Ectodermal cell (in vitro differentiated cells): ENCODE data around the gene SLC28A2. TPM values are rescaled to one million over a fixed set of nuclear protein-coding genes. Genes with fewer than 3 reads are reported as not detected.

Experiments
- H3K27ac ChIP-seq: 2 replicates; pipeline ENCODE4 v1.7.0; 2013; ENCODE audit warnings: mild to moderate bottlenecking, low read depth, low read length; ENCODE audit not compliant: insufficient read depth, poor library complexity, severe bottlenecking
- H3K27me3 ChIP-seq: 2 replicates; pipeline ENCODE4 v1.7.0; 2013; ENCODE audit warnings: mild to moderate bottlenecking, low read length; ENCODE audit not compliant: insufficient read depth, control insufficient read depth, poor library complexity, severe bottlenecking
- H3K36me3 ChIP-seq: one replicate; pipeline ENCODE4 v1.7.0; 2013; ENCODE audit warnings: low read length; ENCODE audit not compliant: control insufficient read depth, insufficient read depth
- H3K4me1 ChIP-seq: one replicate; pipeline ENCODE4 v1.7.0; 2013; ENCODE audit warnings: low read length; ENCODE audit not compliant: control insufficient read depth, insufficient read depth
- H3K4me3 ChIP-seq: 2 replicates; pipeline ENCODE4 v1.7.0; 2013; ENCODE audit warnings: low read depth, low read length, control low read depth; ENCODE audit not compliant: insufficient read depth
- H3K9me3 ChIP-seq: 2 replicates; pipeline ENCODE4 v1.7.0; 2013; ENCODE audit warnings: mild to moderate bottlenecking, low read length, moderate library complexity; ENCODE audit not compliant: control insufficient read depth
- WGBS, 2 experiments: methylation state at CpG; one replicate each; pipeline ENCODE4 v1.1.7; 2013; ENCODE audit warnings: missing lambda C conversion rate in 2 of 2; 5-methylcytosine and 5-hydroxymethylcytosine counted together
- polyA plus RNA-seq, 4 experiments: library from polyadenylated mRNA; stranded (reverse); fragments of 50-300 nt; gene quantifications; one replicate each; pipeline ENCODE4 v1.2.3, GENCODE V29; 2013

SLC28A2 gene
- polyA plus RNA-seq (2013, experiment 1 of 4), result not detected
- polyA plus RNA-seq (2013, experiment 2 of 4), result 0.09 TPM
- polyA plus RNA-seq (2013, experiment 3 of 4), result not detected
- polyA plus RNA-seq (2013, experiment 4 of 4), result not detected

GRCh38 chr15:45251888-45252287, at the start of gene SLC28A2:
SLC28A2 (plus strand) TSS chr15:45252234; CDS start chr15:45253216, 982 bp downstream.
- no peaks in the 10 kb centered on the region for H3K4me1 ChIP-seq
- H3K9me3 ChIP-seq, result no peaks in the 10 kb centered on the region
- H3K27me3 ChIP-seq, result no peaks in the 10 kb centered on the region
- no peaks in the 10 kb centered on the region for H3K36me3 ChIP-seq
- H3K4me3 ChIP-seq, result no peak within 1 kb of the TSS
- H3K27ac ChIP-seq, result no peak within 1 kb of the TSS
- 86 to 88% methylated on average over 14 to 15 of the region's 15 CpGs for WGBS, 2 experiments

- no peaks in the 10 kb centered on the region for H3K27me3 ChIP-seq
- no peaks in the 10 kb centered on the region for H3K9me3 ChIP-seq
- no peak overlapping the region for H3K4me3 ChIP-seq
- no peaks in the 10 kb centered on the region for H3K4me1 ChIP-seq
- H3K27ac ChIP-seq, result no peak overlapping the region
- WGBS, 2 experiments, result 86 to 93% methylated on average over 3 to 4 of the region's 4 CpGs
- H3K36me3 ChIP-seq, result no peaks in the 10 kb centered on the region
Measured at GRCh38 chr15:45203182-45203581, 48.9 kb upstream of the SLC28A2 start.

GRCh38 chr15:45205192-45205591, 46.8 kb upstream of the SLC28A2 start:
- no peak overlapping the region for H3K27ac ChIP-seq
- no peaks in the 10 kb centered on the region for H3K9me3 ChIP-seq
- no peaks in the 10 kb centered on the region for H3K27me3 ChIP-seq
- no peaks in the 10 kb centered on the region for H3K4me1 ChIP-seq
- H3K36me3 ChIP-seq, result no peaks in the 10 kb centered on the region
- WGBS, 2 experiments, result 2 to 5% methylated on average over 2 of the region's 2 CpGs
- H3K4me3 ChIP-seq, result no peak overlapping the region

- no peaks in the 10 kb centered on the region for H3K4me1 ChIP-seq
- no peaks in the 10 kb centered on the region for H3K9me3 ChIP-seq
- H3K36me3 ChIP-seq, result no peaks in the 10 kb centered on the region
- 93 to 100% methylated on average over 1 of the region's 1 CpG for WGBS, 2 experiments
- no peaks in the 10 kb centered on the region for H3K27me3 ChIP-seq
- H3K27ac ChIP-seq, result no peak overlapping the region
- H3K4me3 ChIP-seq, result no peak overlapping the region
Measured at GRCh38 chr15:45212493-45212892, 39.5 kb upstream of the SLC28A2 start.

- Histone ChIP-seq H3K27ac (no peak overlapping the region), H3K4me1 (peaks cover 7% of the 10 kb centered on the region), H3K27me3 (no peaks in the 10 kb centered on the region), H3K4me3 (no peak overlapping the region), H3K9me3 (no peaks in the 10 kb centered on the region), H3K36me3 (no peaks in the 10 kb centered on the region)
- 94 to 96% methylated on average over 2 of the region's 2 CpGs for WGBS, 2 experiments
Measured at GRCh38 chr15:45221053-45221599, 30.9 kb upstream of the SLC28A2 start.

- H3K4me1 ChIP-seq, result peaks cover 7% of the 10 kb centered on the region
- no peak overlapping the region for H3K27ac ChIP-seq
- 84 to 89% methylated on average over 4 of the region's 4 CpGs for WGBS, 2 experiments
- H3K36me3 ChIP-seq, result no peaks in the 10 kb centered on the region
- no peaks in the 10 kb centered on the region for H3K27me3 ChIP-seq
- H3K9me3 ChIP-seq, result no peaks in the 10 kb centered on the region
- no peak overlapping the region for H3K4me3 ChIP-seq
Measured at GRCh38 chr15:45221967-45222366, 30.1 kb upstream of the SLC28A2 start.

- H3K27me3 ChIP-seq, result no peaks in the 10 kb centered on the region
- H3K9me3 ChIP-seq, result no peaks in the 10 kb centered on the region
- no peaks in the 10 kb centered on the region for H3K36me3 ChIP-seq
- WGBS, 2 experiments, result 54 to 55% methylated on average over 5 of the region's 5 CpGs
- peaks cover 7% of the 10 kb centered on the region for H3K4me1 ChIP-seq
- no peak overlapping the region for H3K27ac ChIP-seq
- no peak overlapping the region for H3K4me3 ChIP-seq
Measured at GRCh38 chr15:45224621-45225217, 27.3 kb upstream of the SLC28A2 start.

- no peaks in the 10 kb centered on the region for H3K9me3 ChIP-seq
- H3K4me3 ChIP-seq, result no peak overlapping the region
- WGBS, 2 experiments, result 82 to 86% methylated on average over 9 to 11 of the region's 11 CpGs
- H3K4me1 ChIP-seq, result peaks cover 7% of the 10 kb centered on the region
- H3K27ac ChIP-seq, result no peak overlapping the region
- H3K27me3 ChIP-seq, result no peaks in the 10 kb centered on the region
- no peaks in the 10 kb centered on the region for H3K36me3 ChIP-seq
Measured at GRCh38 chr15:45225506-45226273, 26.3 kb upstream of the SLC28A2 start.

- WGBS, 2 experiments, result 74 to 75% methylated on average over 5 of the region's 5 CpGs
- Histone ChIP-seq H3K9me3 (no peaks in the 10 kb centered on the region), H3K27ac (no peak overlapping the region), H3K27me3 (no peaks in the 10 kb centered on the region), H3K36me3 (no peaks in the 10 kb centered on the region), H3K4me1 (peaks cover 7% of the 10 kb centered on the region), H3K4me3 (no peak overlapping the region)
Measured at GRCh38 chr15:45228931-45229330, 23.1 kb upstream of the SLC28A2 start.

GRCh38 chr15:45230245-45230965, 21.6 kb upstream of the SLC28A2 start:
- Histone ChIP-seq H3K27me3 (no peaks in the 10 kb centered on the region), H3K9me3 (no peaks in the 10 kb centered on the region), H3K4me3 (no peak overlapping the region), H3K36me3 (no peaks in the 10 kb centered on the region), H3K4me1 (no peaks in the 10 kb centered on the region), H3K27ac (no peak overlapping the region)
- 0 to 2% methylated on average over 1 of the region's 1 CpG for WGBS, 2 experiments
